H1 (cell line): ENCODE results near the gene NFATC1. TPM values are rescaled to one million over a fixed set of nuclear protein-coding genes. Genes with fewer than 3 reads are reported as not detected.

ENCODE experiments used
- CTCF ChIA-PET: fragments of 300-600 bp; sonication (Branson Sonifier 250); formaldehyde crosslinking; loops from one replicate; lab custom pipeline; 2021; ENCODE audit not compliant: partially characterized antibody; lab: Charles Lee
- POLR2A ChIA-PET: fragments of 300-600 bp; sonication (Branson Sonifier 250); formaldehyde crosslinking; loops from one replicate; lab custom pipeline; 2021; ENCODE audit warnings: inconsistent platforms; ENCODE audit not compliant: partially characterized antibody; lab: Charles Lee
- DNase-seq, 2 experiments: peaks; one replicate each; pipeline versions ENCODE4 v3.0.0 to v3.0.0-alpha.2; 2010 to 2022; ENCODE audit warnings: low spot score in 2 of 2, low read depth in 1 of 2, mixed read lengths in 1 of 2
- FAIRE-seq: peaks from 2 replicates; lab custom pipeline; 2011; peaks lifted over from hg19 to GRCh38; lab: Jason Lieb, UNC
- H2AFZ ChIP-seq: 2 replicates; pipeline ENCODE4 v1.8.1; 2012; ENCODE audit warnings: low read length, inconsistent platforms
- H2AK5ac ChIP-seq: 2 replicates; pipeline ENCODE4 v1.6.1; 2013; ENCODE audit warnings: low read depth, low read length
- H2BK120ac ChIP-seq: replicated peaks from 2 replicates; pipeline ENCODE3; 2013; ENCODE audit warnings: low read depth, low read length, inconsistent platforms
- H2BK12ac ChIP-seq: 2 replicates; pipeline ENCODE4 v1.6.1; 2013; ENCODE audit warnings: low read depth, low read length
- H2BK15ac ChIP-seq: 2 replicates; pipeline ENCODE4 v1.6.1; 2013; ENCODE audit warnings: low read length
- H2BK20ac ChIP-seq: 2 replicates; pipeline ENCODE4 v1.6.1; 2013; ENCODE audit warnings: low read length
- H2BK5ac ChIP-seq: 2 replicates; pipeline ENCODE4 v1.6.1; 2013; ENCODE audit warnings: low read depth, low read length
- H3K14ac ChIP-seq: 2 replicates; pipeline ENCODE4 v1.6.1; 2013; ENCODE audit warnings: inconsistent platforms; ENCODE audit not compliant: insufficient read length
- H3K18ac ChIP-seq: 2 replicates; pipeline ENCODE4 v1.6.1; 2013; ENCODE audit warnings: low read length; ENCODE audit errors: extremely low read depth
- H3K23ac ChIP-seq: 2 replicates; pipeline ENCODE4 v1.6.1; 2013; ENCODE audit warnings: inconsistent platforms; ENCODE audit not compliant: insufficient read length
- H3K23me2 ChIP-seq: 2 replicates; pipeline ENCODE4 v1.6.1; 2013; ENCODE audit warnings: low read depth, low read length
- H3K27ac ChIP-seq: 2 replicates; pipeline ENCODE4 v1.6.1; 2011; ENCODE audit warnings: low read depth, low read length, inconsistent platforms
- H3K27me3 ChIP-seq, 4 experiments: replicated peaks in 1 of 4; 1 replicate in 1 of 4; 2 replicates in 3 of 4; pipeline versions ENCODE4 v1.6.1 to v1.8.1; 2011 to 2013; ENCODE audit warnings: low read length in 3 of 4, mild to moderate bottlenecking in 3 of 4, inconsistent platforms in 2 of 4, mixed read lengths in 2 of 4, moderate library complexity in 1 of 4; ENCODE audit not compliant: control insufficient read depth in 3 of 4, insufficient read depth in 3 of 4; ENCODE audit errors: extremely low read depth in 1 of 4
- H3K36me3 ChIP-seq, 4 experiments: 2 replicates each; pipeline versions ENCODE4 v1.6.1 to v1.8.1; 2011 to 2013; ENCODE audit warnings: mild to moderate bottlenecking in 4 of 4, low read length in 3 of 4, moderate library complexity in 2 of 4, control low read depth in 1 of 4, inconsistent platforms in 1 of 4; ENCODE audit not compliant: insufficient read depth in 4 of 4, control insufficient read depth in 2 of 4
- H3K4ac ChIP-seq: replicated peaks from 2 replicates; pipeline ENCODE3; 2013; ENCODE audit warnings: low read length, low read depth, mixed read lengths, inconsistent platforms; ENCODE audit not compliant: insufficient read length
- H3K4me1 ChIP-seq, 4 experiments: replicated peaks in 1 of 4; 1 replicate in 1 of 4; 2 replicates in 3 of 4; pipeline versions ENCODE4 v1.6.1 to v1.8.1; 2011 to 2013; ENCODE audit warnings: low read length in 3 of 4, inconsistent platforms in 2 of 4, mixed read lengths in 1 of 4; ENCODE audit not compliant: insufficient read depth in 4 of 4, control insufficient read depth in 3 of 4
- H3K4me2 ChIP-seq, 2 experiments: 2 replicates each; pipeline versions ENCODE4 v1.6.1 to v1.8.1; 2011 to 2013; ENCODE audit warnings: low read depth in 2 of 2, low read length in 2 of 2, control low read depth in 1 of 2, inconsistent platforms in 1 of 2, mild to moderate bottlenecking in 1 of 2; ENCODE audit not compliant: insufficient read depth in 1 of 2
- H3K4me3 ChIP-seq, 4 experiments: fragments of 200-600, 300-600 bp in 1 of 4; sonication (generic), shearing (Covaris generic), sonication (Bioruptor Twin) in 1 of 4; 2 replicates each; pipeline versions ENCODE4 v1.5.1 to v1.8.1; 2011 to 2016; ENCODE audit warnings: low read length in 4 of 4, low read depth in 3 of 4, control low read depth in 2 of 4, inconsistent platforms in 2 of 4, mild to moderate bottlenecking in 2 of 4, mixed read lengths in 1 of 4, moderate library complexity in 1 of 4; ENCODE audit not compliant: insufficient read depth in 2 of 4; ENCODE audit errors: extremely low read depth in 1 of 4
- H3K56ac ChIP-seq: replicated peaks from 2 replicates; pipeline ENCODE3; 2013; ENCODE audit warnings: low read depth, mild to moderate bottlenecking, mixed read lengths, low read length, inconsistent platforms; ENCODE audit not compliant: insufficient read length
- H3K79me1 ChIP-seq: 2 replicates; pipeline ENCODE4 v1.6.1; 2013; ENCODE audit warnings: low read depth, low read length, control low read depth
- H3K79me2 ChIP-seq, 2 experiments: 2 replicates each; pipeline versions ENCODE4 v1.6.1 to v1.8.1; 2012 to 2013; ENCODE audit warnings: low read length in 2 of 2, mild to moderate bottlenecking in 2 of 2, inconsistent platforms in 1 of 2; ENCODE audit not compliant: insufficient read depth in 2 of 2, control insufficient read depth in 1 of 2
- H3K9ac ChIP-seq, 4 experiments: replicated peaks in 1 of 4; 1 replicate in 1 of 4; 2 replicates in 3 of 4; pipeline versions ENCODE4 v1.6.1 to v1.8.1; 2011 to 2013; ENCODE audit warnings: low read depth in 3 of 4, low read length in 3 of 4, control low read depth in 2 of 4, mild to moderate bottlenecking in 2 of 4, moderate library complexity in 2 of 4, inconsistent platforms in 1 of 4; ENCODE audit errors: extremely low read depth in 1 of 4
- H3K9me3 ChIP-seq, 2 experiments: 2 replicates each; pipeline versions ENCODE4 v1.6.1 to v1.8.1; 2012 to 2013; ENCODE audit warnings: mild to moderate bottlenecking in 2 of 2, moderate library complexity in 2 of 2, control low read depth in 1 of 2, inconsistent platforms in 1 of 2, low read depth in 1 of 2, low read length in 1 of 2, mixed read lengths in 1 of 2; ENCODE audit not compliant: insufficient read depth in 2 of 2
- H4K20me1 ChIP-seq, 2 experiments: replicated peaks in 1 of 2; 2 replicates each; pipeline versions ENCODE3 to v1.8.1; 2011 to 2013; ENCODE audit warnings: inconsistent platforms in 2 of 2, low read length in 2 of 2, mild to moderate bottlenecking in 1 of 2; ENCODE audit not compliant: insufficient read depth in 2 of 2, control insufficient read depth in 1 of 2
- H4K5ac ChIP-seq: 2 replicates; pipeline ENCODE4 v1.6.1; 2013; ENCODE audit warnings: low read length, low read depth, mixed read lengths, inconsistent platforms; ENCODE audit not compliant: insufficient read length
- H4K8ac ChIP-seq: 2 replicates; pipeline ENCODE4 v1.8.0; 2013; ENCODE audit warnings: mild to moderate bottlenecking, moderate library complexity, low read length, inconsistent platforms; ENCODE audit not compliant: insufficient read depth; ENCODE audit errors: extremely low read depth
- H4K91ac ChIP-seq: replicated peaks from 2 replicates; pipeline ENCODE3; 2013; ENCODE audit warnings: low read length, mixed read lengths, inconsistent platforms; ENCODE audit not compliant: insufficient read length
- CBX8 ChIP-seq: fragments of 300-800, 300-1000 bp; sonication (generic); IDR thresholded peaks from 2 replicates; pipeline ENCODE4 v1.7.1; 2016; ENCODE audit warnings: low read depth, low read length, borderline replicate concordance
- CHD2 ChIP-seq: IDR thresholded peaks from 2 replicates; pipeline ENCODE4 v1.6.1; 2012; ENCODE audit warnings: low read length, improper control_type of control experiment
- E2F6 ChIP-seq: IDR thresholded peaks from 2 replicates; pipeline ENCODE4 v1.6.1; 2012; ENCODE audit warnings: inconsistent platforms
- EZH2 ChIP-seq: fragments of 200-600 bp; sonication (generic); IDR thresholded peaks from 2 replicates; pipeline ENCODE4 v1.7.1; 2012; ENCODE audit warnings: low read depth, mild to moderate bottlenecking, moderate library complexity, low read length, inconsistent platforms; ENCODE audit not compliant: severe bottlenecking
- GABPA ChIP-seq: IDR thresholded peaks from 2 replicates; pipeline ENCODE4 v1.6.1; 2011; ENCODE audit warnings: mild to moderate bottlenecking, low read length, moderate library complexity, borderline replicate concordance; ENCODE audit not compliant: insufficient read depth
- RNF2 ChIP-seq: fragments of 200-900, 300-1000 bp; sonication (generic); IDR thresholded peaks from 2 replicates; pipeline ENCODE4 v1.7.1; 2016; ENCODE audit warnings: borderline replicate concordance, low read depth, mild to moderate bottlenecking, antibody characterized with exemption, low read length; ENCODE audit not compliant: poor library complexity, severe bottlenecking; ENCODE audit errors: missing control alignments
- SP1 ChIP-seq: IDR thresholded peaks from 2 replicates; pipeline ENCODE4 v1.6.1; 2011; ENCODE audit warnings: low read depth, low read length
- WGBS, 2 experiments: shearing (Covaris generic) in 1 of 2; methylation state at CpG; one replicate each; pipeline versions ENCODE4 v1.1.6 to v1.1.7; 2013 to 2015; ENCODE audit warnings: low lambda C conversion rate in 2 of 2, mixed read lengths in 2 of 2, inconsistent platforms in 1 of 2, low coverage in 1 of 2, missing lambda C conversion rate in 1 of 2; ENCODE audit not compliant: insufficient replicate concordance in 2 of 2, insufficient coverage in 1 of 2, insufficient read length in 1 of 2; ENCODE audit errors: extremely low coverage in 1 of 2, missing lambda C conversion rate in 1 of 2; 5-methylcytosine and 5-hydroxymethylcytosine counted together
- polyA plus RNA-seq, 7 experiments: library from polyadenylated mRNA; depleted of rRNA in 3 of 7; stranded (reverse) in 5 of 7; unstranded in 2 of 7; fragments of >200 nt in 5 of 7; fragments of 200-250 nt in 2 of 7; gene quantifications; 1 replicate in 5 of 7; 2 replicates in 1 of 7; 4 replicates in 1 of 7; pipeline versions ENCODE4 v1.2.1 to v1.2.3, GENCODE V29; 2011 to 2013; ENCODE audit warnings: missing spikeins in 2 of 7, mixed read lengths in 2 of 7
- total RNA-seq: library from RNA; stranded (reverse); fragmentation: NEBNext Ultra II Directional; extraction: Animal tissue kit (Norgen Biotek cat#: 25700); gene quantifications from 2 replicates; pipeline ENCODE4 v1.2.1, GENCODE V29; 2021
- TF ChIP-seq, protein P1 (sequence below): IDR thresholded peaks from 2 replicates; pipeline ENCODE4 v1.6.1; 2012; ENCODE audit warnings: inconsistent platforms

The NFATC1 gene
- total and polyA plus RNA-seq, 2 of the 8 experiments (the other 6 are each of a cell fraction or from before 2014, with no cell fraction given): 2.0 to 6.6 TPM

DNA sequence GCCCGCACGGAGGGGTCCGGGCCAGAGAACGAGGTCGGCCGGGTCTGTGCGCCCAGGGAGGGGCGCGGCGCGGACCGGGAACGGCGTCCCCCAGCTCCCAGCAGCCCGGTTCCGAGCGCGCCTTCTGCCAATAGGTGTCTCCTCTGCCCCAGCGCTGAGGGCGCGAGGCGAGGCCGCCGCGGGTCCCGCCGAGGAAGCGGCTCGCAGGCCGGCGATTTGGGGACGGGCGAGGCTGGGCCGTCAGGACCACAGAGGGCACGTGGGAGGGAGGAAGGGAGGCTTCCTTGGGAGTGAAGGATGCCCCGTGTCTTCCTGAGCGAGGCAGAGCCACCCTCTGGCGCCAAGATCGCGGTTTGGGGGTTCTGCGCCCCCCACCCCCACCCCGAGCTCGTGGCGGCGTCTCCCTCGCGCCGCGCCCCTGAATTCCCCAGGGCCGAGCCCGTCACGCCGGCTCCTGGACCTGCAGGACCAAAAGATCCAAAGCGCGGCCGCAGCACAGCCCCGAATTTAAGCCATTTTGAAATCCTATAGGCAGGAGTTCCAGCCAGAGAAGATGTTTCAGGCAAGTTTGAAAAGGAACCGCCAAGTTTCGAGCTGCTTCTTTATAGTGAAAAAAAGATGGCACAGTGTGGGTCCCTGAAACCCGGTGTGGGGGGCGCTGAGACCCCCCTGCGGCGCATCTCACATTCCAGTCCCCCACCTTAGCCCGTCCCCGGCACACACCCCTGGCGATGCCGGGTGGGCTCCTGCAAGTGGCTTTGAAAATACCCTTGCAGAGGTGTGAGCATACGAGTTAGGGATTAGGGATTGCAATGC, 909 bp downstream of the NFATC1 start:
- H3K9ac ChIP-seq: no peak overlapping the region
- H3K4me3 ChIP-seq: peak overlapping the region; percentile 21 to 60 (median 23); a peak in 7 of 8 replicates
- H2BK5ac ChIP-seq: no peak overlapping the region
- H3K56ac ChIP-seq: no peak overlapping the region
- no peak overlapping the region for H3K4ac ChIP-seq
- DNase-seq: peak in 1 of 2 experiments; percentile 72
- peak overlapping the region; percentile 12; the same call in 1 of the 2 replicates for H4K8ac ChIP-seq
- no peak overlapping the region for H4K91ac ChIP-seq
- ChIA-PET POLR2A (interaction anchor here (0.9 kb wide), 1 partner anchor 50 kb away, joined by 3 read pairs; no protein-coding TSS in a partner anchor), CTCF (interaction anchor here (0.8 to 3.2 kb wide), 6 partner anchors 13 to 247 kb away, joined by 3 to 29 read pairs (median 6); no protein-coding TSS in a partner anchor)
- 0 out of 2 replicates have a peak overlapping the region, but pooled peaks have one; percentile 17 for H2BK12ac ChIP-seq
- H3K79me2 ChIP-seq: no peaks in the 10 kb centered on the region
- H4K20me1 ChIP-seq: peaks cover 2 to 5% of the 10 kb centered on the region in 2 experiments
- no peak for FAIRE-seq
- H3K27me3 ChIP-seq: peaks cover 45 to 73% (median 65%) of the 10 kb centered on the region in 4 experiments
- no peak overlapping the region for H3K27ac ChIP-seq
- H3K23ac ChIP-seq: no peak overlapping the region
- H3K79me1 ChIP-seq: no peaks in the 10 kb centered on the region
- H3K4me2 ChIP-seq: peak overlapping the region; percentile 24 to 87
- no peaks in the 10 kb centered on the region for H3K9me3 ChIP-seq
- no peak overlapping the region for H4K5ac ChIP-seq
- H2BK120ac ChIP-seq: no peak overlapping the region
- 3% methylated on average over 50 of the region's 68 CpGs; no CpG with 5 or more reads in 1 of the 2 experiments for WGBS, 2 experiments
- no peaks in the 10 kb centered on the region; a peak in 1 of 8 replicates for H3K36me3 ChIP-seq
- H2AFZ ChIP-seq: no peak overlapping the region
- H2BK20ac ChIP-seq: no peak overlapping the region
- no peak overlapping the region for H3K14ac ChIP-seq
- peak overlapping the region; percentile 78; the same call in 1 of the 2 replicates for H3K18ac ChIP-seq
- H3K4me1 ChIP-seq: peaks cover 0 to 12% (median 8%) of the 10 kb centered on the region in 4 experiments; a peak in 5 of 7 replicates
- no peak overlapping the region for H2BK15ac ChIP-seq
- no peak overlapping the region for H2AK5ac ChIP-seq
- H3K23me2 ChIP-seq: peaks cover 5% of the 10 kb centered on the region; the same call in 1 of the 2 replicates
- TF ChIP-seq CBX8 (0 out of 2 replicates have a peak, but pooled peaks have one; percentile 15), E2F6 (peak; percentile 69), GABPA (no peak), RNF2 (peak; percentile 41), CHD2 (no peak), SP1 (no peak), EZH2 (peak; percentile 88)
- TF ChIP-seq, protein P1, sequence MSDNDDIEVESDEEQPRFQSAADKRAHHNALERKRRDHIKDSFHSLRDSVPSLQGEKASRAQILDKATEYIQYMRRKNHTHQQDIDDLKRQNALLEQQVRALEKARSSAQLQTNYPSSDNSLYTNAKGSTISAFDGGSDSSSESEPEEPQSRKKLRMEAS: peak; percentile 76
